ENCODE data around the gene CR2. TPM values are rescaled to one million over a fixed set of nuclear protein-coding genes. Genes with fewer than 3 reads are reported as not detected.

Gene CR2
- 0.21 TPM in 1 of 2 replicates, not detected in the other for total RNA-seq

DNA sequence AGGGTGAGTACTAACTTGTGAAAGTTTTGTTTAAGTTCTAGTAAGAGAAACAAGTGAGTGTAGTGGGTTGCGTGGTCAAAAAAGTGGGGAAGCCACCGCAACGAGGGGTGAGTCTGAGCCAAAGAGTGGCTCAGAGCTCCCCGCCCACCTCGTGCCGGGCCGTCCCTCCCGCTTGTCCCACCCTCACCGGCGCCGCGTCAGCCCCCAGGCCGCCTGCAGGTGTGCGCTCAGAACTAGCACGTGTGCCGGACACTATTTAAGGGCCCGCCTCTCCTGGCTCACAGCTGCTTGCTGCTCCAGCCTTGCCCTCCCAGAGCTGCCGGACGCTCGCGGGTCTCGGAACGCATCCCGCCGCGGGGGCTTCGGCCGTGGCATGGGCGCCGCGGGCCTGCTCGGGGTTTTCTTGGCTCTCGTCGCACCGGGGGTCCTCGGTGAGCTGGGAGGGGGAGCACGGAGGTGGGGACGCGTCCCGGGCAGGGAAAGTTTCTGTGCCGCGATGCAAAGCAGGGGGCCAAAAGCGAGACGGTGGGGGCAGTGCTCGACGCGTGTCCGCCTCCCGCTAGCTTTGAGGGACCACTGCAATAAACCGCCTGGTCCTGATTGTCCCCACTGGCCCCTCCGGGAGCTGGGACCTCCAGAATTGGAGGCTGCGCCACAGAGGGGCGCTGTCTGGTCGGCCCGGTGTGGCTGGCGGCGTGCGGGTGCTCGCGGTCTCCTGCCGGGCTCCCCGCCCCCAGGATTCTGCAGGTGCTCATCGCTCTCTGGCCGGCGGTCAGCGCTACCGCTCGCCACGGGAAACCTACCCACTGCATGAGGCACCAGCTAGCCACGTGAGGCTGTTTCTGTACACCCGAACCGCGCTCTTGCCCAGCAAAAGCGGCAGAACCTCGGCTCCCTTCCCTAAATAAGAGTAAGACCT is at the start of gene CR2:
Gene CR2 (plus strand): TSS at position 283 of the 919 bp plus-strand sequence. CDS start 91 bp downstream, at position 374.

DNA sequence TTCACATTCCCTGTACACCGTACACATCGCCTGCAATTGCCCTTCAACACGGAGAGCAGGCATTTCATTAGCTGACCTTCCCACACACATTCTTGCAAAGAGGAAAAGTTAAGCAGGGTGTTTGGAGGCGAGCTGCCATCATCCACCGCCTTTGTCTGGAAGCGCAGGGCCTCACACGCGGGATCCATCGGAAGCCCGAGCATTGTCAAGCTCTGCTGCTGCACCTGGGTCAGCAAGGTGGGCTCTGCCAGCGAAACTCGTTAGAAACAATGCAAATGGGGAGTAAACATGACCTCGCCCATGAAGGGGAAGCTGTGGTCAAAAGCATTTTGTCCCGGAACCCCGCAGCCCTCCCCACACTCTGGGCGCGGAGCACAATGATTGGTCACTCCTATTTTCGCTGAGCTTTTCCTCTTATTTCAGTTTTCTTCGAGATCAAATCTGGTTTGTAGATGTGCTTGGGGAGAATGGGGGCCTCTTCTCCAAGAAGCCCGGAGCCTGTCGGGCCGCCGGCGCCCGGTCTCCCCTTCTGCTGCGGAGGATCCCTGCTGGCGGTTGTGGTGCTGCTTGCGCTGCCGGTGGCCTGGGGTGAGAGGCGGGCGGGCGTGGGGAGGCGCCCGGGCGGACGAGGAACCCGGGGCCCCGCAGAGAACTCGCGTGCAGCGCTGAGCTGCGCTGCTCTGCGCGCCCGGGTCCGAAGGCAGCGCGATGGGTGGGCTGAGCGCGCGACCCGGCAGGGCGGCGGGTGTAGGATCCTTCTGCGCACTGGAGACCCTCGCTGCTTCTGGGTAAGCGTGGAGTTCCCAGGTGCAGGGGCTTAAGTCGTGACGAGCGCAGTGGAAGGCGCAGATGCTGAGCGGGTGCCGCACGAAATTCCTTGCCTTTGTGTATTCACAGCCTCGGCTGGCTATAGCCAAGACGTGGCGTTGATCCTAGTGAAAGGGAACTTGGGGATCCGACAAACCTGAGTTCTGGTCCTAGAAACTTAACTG is 42.0 kb downstream of the CR2 start, which contains the start of gene CR1:
Gene CR1 (plus strand): TSS at position 357 of the 992 bp plus-strand sequence. CDS start 111 bp downstream, at position 468.

Other genes with a start within 250 kb of the CR2 start
- gene CD55, start 132.7 kb upstream of the CR2 start, total RNA-seq, result 31.8 and 79.3 TPM in 2 replicates
- not detected in 2 replicates for gene CR1, start 41.8 kb downstream of the CR2 start, total RNA-seq
- gene CR1L, start 190.8 kb downstream of the CR2 start, total RNA-seq, result not detected in 2 replicates